Caki2 (cell line): ENCODE measurements around the gene MOK. TPM values are rescaled to one million over a fixed set of nuclear protein-coding genes. Genes with fewer than 3 reads are reported as not detected.

Source experiments
- DNase-seq: peaks from one replicate; pipeline ENCODE4 v3.0.0-alpha.2; 2015; ENCODE audit warnings: low read depth
- in situ Hi-C: cut with HindIII; loops from 2 replicates; pipeline ENCODE4 v1.10.0; 2016; ENCODE audit warnings: low sequenced_read_pairs, low pct_unique_long_range_greater_than_20kb, mixed read lengths
- total RNA-seq: library from RNA; depleted of rRNA; stranded (reverse); fragments of >200 nt; shearing (Covaris generic); gene quantifications from 2 replicates; pipeline ENCODE4 v1.2.3, GENCODE V29; 2014; ENCODE audit warnings: low replicate concordance

Gene MOK
- total RNA-seq, 1 experiment from 2014 or later = 41.9 TPM

DNA sequence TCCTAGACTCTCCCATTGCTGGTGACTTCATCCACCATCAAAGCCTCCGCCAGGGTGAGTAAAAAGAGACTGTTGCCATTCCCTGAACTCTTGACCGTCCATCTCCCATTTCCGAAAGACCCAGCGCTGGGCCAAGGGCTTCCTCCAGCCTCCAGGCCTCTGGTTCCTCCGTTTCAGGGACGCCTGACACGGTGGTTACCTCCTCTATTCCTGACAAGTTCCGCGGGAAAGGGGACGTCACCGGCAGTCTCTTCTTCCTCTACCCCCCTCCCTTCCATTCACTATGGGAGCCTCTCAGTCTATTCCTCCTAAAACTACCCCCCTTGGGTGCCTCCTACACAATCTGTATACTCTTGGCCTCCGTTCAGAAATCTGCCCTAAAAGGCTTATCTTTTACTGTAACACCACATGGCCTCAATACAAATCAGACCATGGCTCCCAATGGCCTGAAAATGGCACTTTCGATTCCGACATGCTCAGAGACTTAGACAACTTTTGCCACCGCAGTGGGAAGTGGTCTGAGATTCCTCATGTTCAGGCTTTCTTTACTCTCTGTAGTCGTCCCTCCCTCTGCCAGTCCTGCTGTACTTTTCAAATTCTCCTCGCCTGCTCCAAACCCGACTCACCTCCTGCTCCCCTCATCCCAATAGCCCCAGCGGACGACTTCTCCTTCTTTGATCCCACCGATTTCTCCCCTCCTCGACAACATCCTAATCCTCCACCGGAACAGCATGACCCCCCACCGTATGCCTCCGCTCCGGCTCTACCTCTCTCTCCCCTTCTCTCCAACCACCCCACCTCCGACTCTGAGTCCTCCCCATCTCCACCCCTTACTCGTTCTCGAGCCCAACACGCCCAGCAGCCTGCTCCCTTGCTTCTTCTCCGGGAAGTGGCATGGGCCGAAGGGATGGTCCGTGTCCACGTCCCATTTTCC, 70.4 kb downstream of the MOK start:
- no peak for DNase-seq
- in situ Hi-C loops = no loop called here

DNA sequence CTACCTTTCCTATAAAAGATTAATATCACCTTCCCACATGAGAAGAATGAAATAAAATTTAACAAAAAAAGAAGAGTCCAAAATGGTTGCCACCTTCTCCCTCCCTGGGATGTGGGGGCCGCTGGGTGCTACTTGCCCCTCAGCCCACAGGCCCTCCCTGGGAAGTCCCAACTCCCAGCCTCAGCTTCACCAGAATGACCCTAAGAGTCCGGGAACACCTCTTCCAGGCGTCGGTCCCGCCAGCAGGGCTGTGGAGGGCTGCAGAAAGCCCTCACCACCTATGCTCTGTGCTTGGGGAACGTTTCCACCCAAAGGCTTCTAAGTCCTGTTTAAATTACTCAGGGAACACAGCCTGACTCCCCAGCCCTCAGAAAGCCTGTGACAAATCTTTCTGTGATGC, 71.9 kb downstream of the MOK start:
- no peak for DNase-seq
- in situ Hi-C loops = no loop called here

GRCh38 chr14:102232348-102232625, 72.7 kb downstream of the MOK start:
- no peak for DNase-seq
- in situ Hi-C loops = no loop called here

- in situ Hi-C loops = no loop called here
- DNase-seq = no peak
These were observed 73.3 kb downstream of the MOK start for GRCh38 chr14:102231476-102232347.

GRCh38 chr14:102230481-102231210, 74.3 kb downstream of the MOK start:
- in situ Hi-C loops = no loop called here
- no peak for DNase-seq

DNA sequence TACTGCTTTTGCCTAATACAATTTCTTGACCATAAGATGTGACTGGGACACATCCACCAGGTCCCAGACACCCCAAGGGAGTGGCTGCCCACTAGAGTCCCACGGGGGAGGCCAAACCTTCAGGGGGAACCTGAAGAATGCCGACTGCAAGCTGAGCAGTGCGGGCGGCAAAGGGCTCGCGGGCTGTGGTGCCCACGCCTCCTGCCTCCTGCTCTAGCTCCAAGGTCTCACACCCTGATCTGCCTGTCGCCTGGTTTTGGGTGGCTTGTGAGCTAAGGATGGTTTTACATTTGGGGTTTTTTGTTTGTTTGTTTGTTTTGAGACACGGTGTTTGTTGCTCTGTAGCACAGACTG, 75.2 kb downstream of the MOK start:
- in situ Hi-C loops = no loop called here
- no peak for DNase-seq

- in situ Hi-C loops = no loop called here
- DNase-seq = no peak
These were observed 75.8 kb downstream of the MOK start for GRCh38 chr14:102229071-102229738.

DNA sequence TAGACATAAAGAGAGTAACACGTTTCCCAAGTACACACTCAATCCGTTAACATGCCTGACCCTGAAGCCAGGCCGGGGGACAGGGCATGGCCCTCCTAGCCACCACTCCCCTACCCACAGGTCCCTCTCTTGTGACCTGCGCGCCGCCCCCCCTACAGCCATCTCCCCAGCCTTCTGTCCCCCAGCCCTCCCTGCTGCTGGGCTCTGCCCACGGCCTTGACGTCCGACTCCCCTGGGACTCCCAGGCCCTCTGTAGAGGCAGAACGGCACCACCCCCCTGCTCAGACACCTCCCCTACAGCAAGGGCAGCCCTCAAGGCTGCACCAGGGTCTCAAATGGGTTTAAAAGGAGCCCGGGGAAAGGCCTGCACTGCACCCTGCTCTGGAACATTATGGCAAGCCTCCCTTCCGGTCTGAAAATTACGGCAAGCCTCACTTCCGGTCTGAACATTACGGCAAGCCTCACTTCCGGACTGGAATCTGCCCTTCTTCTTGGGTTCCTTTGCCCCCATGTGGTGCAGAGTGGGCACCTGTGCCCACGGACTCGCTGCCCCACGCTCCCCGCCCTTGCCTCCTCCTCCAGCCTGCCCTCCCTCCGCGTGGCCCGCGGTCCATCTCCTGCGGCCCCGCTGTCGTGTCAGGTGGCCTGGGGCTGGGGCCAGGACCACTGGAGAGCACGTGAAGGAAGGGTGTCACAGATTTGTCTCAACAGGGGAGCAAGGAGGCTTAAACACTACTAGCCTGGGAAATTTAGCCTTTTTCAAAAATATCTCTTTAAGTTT, 77.6 kb downstream of the MOK start:
- in situ Hi-C loops = no loop called here
- DNase-seq = no peak

DNA sequence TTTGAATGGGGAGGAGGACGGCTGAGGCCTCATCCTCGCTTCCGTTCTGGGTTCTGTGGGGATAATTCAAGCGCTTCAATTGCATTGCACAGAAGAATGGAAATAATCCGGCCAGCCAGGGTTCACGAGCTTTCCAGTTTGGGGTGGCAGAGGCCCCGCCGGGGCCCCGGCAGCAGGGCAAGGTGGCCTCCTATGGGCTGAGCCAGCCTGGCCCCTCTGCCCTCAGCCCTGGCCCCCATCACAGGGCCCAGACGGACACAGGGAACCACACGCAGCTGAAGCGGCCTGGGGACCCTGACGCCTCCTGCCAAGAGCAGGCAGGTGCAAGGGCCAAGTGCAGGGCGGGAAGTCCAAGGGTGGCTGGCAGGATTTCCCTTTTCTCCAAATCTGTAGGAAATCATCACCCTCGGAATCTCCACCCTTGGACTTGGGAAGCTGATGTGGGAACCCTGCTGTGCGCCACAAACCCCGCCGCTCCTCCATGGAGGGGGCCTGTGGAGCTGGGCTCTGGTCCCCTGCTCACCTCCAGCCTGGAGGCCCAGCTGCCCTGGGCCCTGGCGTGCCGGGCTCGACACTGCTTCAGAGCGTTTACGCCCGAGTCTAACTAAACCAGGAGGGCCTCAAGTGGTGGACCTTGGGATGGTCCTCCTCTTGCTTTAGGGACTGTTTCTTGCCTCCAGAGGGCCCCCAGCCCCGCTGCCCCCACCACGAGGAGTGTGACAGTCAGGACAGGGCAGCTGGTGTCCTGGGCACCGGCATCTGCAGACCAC, 78.4 kb downstream of the MOK start:
- in situ Hi-C loops = no loop called here
- DNase-seq = no peak

DNA sequence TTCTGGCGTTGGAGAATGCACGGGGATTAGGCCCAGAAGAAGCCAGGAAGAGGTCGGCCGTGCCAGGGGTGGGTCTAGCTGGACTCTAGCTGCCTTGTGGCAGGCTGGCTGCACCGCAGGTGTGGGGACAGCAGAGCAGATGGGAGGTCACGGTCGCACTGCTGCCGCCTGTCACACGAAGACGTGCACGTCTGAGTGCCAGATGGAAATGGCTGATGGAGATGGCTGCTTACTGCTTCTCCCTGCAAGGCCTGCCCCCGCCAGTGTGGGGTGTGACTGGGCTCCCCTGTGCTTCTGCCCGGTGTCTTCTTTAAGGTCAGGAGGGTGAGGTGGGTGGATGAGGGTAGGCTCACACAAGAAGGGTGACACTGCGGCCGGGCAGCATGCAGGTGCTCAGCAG, 79.0 kb downstream of the MOK start:
- in situ Hi-C loops = no loop called here
- no peak for DNase-seq

DNA sequence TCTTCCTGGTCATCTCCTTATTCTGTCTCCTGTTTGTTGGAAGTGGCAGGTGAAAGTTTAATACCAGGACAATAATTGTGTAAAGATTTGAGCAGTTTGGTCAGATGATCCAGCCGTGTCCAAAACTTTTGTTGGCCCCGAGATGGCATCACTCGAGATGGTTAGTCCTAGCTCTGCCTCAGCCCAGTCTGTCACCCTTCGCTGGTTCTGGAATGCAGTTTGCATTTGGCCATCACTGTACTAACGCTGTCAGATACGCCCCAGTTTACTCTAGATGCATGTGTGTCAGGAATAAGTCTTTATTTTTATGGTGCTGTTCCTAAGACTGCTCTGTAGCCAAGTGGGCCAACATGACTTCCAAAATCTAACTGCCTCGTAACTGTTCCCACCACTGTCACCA, 79.6 kb downstream of the MOK start:
- peak; percentile 26 for DNase-seq
- in situ Hi-C loops = no loop called here

DNA sequence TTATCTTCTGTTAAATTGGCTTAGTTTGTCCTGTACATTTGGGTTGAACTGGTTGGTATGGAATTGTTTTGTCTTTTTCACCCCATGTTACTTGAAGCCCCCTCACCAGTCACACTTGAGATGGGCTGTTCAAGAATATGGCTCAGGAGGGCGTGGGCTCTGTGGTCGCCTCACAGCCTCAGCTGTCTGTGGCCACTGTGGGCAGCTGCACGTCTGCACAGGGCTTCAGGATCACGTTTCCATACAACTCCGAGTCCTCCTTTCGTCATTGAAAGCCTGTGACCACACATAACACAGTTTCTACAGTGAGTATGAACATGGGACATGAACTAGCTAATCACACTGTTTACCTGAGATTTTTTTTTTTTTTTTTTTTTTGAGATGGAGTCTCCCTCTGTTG, 81.3 kb downstream of the MOK start:
- in situ Hi-C loops = no loop called here
- DNase-seq = no peak

DNA sequence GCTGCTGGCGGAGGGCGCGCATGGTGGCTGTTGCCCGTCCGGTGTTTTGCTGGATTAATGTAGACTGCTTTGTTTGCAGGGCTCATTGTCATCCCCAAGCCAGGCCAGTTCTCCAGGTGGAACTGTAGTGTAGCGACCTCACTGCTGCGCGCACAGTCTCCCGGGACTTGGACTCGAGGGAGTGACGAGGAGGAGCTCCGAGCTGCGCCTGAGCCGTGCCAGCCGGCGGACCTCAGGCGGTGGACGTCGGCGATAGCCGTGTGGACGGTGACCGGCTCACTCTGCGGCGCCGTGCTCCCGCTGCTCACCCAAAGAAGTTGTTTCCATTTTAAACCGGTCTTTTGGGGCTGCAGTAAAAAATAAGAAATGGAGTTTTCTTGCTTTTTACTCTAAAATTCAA, 82.2 kb downstream of the MOK start:
- DNase-seq = no peak
- in situ Hi-C loops = no loop called here

GRCh38 chr14:102222009-102222575, 82.9 kb downstream of the MOK start:
- DNase-seq = no peak
- in situ Hi-C loops = no loop called here

GRCh38 chr14:102221026-102221425, 83.9 kb downstream of the MOK start:
- no peak for DNase-seq
- in situ Hi-C loops = no loop called here

DNA sequence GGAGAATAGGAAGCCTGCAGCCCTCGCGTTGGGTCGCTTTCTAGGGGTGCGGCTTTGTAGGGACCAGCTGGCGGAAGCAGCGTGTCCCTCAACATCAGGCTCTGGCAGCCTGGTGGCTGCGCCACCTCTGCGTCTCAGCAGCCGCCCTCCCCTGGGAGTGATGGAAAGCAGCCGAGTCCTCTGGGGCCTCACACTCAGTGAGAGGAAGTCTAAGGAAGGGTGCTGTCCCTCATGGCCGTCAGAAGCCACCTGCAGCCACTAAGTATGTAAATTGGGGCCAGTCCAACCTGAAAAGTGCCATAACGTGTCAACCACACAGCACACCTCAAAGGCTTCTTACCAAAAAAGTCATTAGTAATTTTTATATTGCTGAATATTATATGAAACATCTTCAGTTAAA, 84.9 kb downstream of the MOK start:
- no peak for DNase-seq
- in situ Hi-C loops = no loop called here

DNA sequence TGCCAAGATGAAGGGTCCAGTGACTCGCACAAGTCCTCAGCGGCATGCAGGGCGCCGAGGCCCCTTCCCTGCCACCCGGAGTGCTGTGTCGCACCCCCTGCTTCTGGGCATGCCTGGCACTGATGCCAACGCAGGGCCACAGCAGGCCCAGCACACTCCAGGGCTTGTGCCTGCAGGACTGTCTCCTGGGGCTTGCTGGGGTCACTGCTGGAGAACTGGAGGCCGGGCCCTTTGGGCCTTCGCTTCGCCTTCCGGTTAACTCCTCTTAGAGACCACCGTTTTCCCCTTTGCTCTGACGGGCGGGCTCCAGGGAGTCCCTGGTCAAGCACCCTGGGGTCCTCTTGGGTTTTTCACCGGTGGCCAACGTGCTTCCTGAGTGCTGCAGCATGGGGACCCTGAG, 85.6 kb downstream of the MOK start:
- in situ Hi-C loops = no loop called here
- no peak for DNase-seq
